Measurements from ENCODE around the gene C3orf62. TPM values are rescaled to one million over a fixed set of nuclear protein-coding genes. Genes with fewer than 3 reads are reported as not detected.
A peak's percentile ranks its signal among the peaks of the same experiment; 100 is the strongest.
"Not testable (repeated sequence)": the region's sequence is repeated elsewhere in the genome, so short reads cannot be mapped to it uniquely, and the experiment has no call there.

The C3orf62 gene
- total RNA-seq, 1 donor from 2014 or later: 2.1 TPM

DNA sequence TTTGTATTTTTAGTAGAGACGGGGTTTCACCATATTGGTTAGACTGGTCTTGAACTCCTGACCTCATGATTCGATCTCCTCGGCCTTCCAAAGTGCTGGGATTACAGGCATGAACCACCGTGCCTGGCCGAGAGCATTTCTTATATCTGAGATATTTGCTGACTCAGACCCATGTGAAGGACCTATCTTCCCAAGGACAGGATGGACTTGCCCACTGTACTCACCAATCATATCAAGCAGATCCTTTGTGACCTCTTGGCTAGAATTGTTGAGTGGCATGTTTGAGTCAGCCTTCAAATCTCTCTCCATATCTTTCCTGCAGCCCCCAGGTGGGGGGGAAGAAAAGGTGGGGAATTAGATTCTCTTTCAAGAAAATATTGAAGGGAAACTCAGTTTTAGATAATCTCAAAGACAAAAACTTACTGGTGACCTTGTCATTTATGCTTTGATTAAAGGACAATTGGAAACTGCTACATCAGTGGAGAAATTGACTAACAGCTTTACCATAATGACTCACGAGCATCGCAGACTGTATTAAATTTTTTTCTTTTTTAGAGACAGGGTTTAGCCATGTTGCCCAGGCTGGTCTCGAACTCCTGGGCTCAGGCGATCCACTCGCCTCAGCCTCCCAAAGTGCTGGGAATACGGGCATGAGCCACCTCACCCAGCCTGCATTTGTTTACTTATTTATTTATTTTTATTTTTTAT, 3.1 kb downstream of the C3orf62 start:
- intact Hi-C loops (cut with DNase I): no loop called here
- ATAC-seq: no peak
- no peak for DNase-seq (ENCODE audit: missing footprints)

DNA sequence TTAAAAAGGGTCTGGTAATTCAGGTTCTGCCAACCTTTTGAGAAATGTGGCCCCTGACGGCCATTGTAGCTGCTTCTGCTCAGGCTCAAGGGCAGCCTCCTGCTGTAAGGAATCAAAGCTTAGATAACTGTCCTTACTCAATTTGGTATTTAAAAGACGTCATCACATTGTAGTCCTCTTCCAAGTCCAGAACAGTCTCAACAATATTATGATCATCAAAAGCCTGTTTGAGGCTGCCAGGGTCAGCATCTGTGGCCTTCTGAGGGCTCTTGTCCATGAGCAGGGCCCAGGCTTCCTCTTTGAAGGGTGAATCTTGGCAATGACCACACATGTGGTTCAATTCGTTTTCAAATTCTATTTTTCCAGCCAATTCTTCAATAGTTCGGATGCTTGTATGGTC, 6.0 kb downstream of the C3orf62 start:
- ATAC-seq (no peak), DNase-seq (ENCODE audit: missing footprints) (no peak)
- intact Hi-C loops (cut with DNase I): no loop called here

DNA sequence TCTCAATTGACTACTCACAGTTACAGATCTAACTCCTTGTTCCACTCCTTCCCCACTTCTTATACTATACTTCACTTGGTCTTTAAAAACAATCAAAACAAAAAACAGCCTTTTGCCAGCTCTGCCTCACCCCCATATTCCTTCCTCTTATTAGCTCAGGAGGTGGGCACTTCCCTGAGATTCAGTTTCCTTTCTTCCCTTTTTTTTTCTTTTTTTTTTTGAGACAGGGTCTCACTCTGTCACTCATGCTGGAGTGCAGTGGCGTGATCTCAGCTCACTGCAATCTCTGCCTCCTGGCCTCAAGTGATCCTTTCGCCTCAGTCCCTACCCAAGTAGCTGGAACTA, 6.9 kb downstream of the C3orf62 start:
- intact Hi-C loops (cut with DNase I): no loop called here
- no peak for DNase-seq (ENCODE audit: missing footprints)
- ATAC-seq: no peak

DNA sequence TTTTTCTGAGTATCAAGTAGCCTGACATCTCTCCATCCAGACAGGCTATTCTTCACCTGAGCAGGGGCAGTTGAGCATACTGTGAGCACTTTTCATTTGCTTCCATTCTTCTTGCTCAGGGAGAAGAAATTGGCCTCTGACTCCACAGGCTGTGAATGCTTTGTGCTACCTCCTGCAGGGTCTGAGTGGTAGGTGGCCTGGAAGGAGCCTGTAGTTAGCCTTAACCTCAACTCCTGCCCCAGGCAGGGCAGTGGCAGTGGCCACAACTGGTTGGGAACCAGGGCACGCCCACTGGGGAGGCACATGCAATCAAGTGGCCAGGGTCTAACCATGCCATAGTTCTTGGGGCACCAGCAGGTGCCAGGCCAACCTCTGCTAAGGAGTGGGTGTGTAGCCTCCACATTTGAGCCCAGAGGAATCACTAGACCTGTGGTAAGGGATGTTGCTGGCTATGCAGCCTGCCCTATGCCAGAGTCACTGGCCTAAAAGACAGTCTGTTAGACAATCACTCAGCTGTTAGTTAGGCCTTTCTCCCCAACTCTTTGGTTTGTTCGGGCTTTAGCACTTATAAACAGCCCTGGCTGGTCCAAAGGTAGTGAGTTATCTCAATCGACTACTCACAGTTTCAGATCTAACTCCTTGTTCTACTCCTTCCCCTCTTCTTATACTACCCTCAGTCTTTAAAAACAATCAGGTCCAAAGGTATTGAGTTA, 7.4 kb downstream of the C3orf62 start:
- ATAC-seq (no peak), DNase-seq (ENCODE audit: missing footprints) (no peak)
- intact Hi-C loops (cut with DNase I): no loop called here

DNA sequence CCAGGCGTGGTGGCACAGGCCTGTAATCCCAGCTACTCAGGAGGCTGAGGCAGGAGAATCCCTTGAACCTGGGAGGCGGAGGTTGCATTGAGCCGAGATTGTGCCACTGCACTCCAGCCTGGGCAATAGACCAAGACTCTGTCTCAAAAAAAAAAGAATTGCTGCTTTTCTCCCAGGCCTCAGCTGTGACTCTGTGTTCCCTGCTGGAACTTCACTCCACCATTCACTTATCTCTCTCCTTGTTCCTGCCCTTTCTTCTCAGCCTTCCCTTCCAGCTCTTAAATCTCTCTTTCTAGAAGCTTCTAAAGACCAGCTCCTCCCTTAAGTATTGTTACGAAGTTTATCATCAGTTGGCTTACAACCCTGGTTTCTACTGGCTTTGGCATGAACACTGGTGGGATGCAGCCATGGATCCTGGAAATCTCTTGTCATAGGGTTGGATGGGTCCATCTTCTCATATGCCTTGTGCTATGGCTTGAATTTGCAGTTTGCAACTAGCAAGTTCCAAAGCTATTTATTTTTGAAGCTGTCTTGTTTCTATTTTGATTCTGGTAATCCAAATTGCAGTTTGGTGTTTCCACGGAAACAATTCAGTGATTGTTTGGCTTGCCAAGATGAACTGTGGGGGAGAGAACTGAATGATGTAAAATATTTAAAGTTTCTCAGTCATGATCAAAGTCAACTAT, 10.5 kb downstream of the C3orf62 start:
- ATAC-seq: peak; percentile 48
- intact Hi-C loops (cut with DNase I): no loop called here
- DNase-seq (ENCODE audit: missing footprints): no peak

DNA sequence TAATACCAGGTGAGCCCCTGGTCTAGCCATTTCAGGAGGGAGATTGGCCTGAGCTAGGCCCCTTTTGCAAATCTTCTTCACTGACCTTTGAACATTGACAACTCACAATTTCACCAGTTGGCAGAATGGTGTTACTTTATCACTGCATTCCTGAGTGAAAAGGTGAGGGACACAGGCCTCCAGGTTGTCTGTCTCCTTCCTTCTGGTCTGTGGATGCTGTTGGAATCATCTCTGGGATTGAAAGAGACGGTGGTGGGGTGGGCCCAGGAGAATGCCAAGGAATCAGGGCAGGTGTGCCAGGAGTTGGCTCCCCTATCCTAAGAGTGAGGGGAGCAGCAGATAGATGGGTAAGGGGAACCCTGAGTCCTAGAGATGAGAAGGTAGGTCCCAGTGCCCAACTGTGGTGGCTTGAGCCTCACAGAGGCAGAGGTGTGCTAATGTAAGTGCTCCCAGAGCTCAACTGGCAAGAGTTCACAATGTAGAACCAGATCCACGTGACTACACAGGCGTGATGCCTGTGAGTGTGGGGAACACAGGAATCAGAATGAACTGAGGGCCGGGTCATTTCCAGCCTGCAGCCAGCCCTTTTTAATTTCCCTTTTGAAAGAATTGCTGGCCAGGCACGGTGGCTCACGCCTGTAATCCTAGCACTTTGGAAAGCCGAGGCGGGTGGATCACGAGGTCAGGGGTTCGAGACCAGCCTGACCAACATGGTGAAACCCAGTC, 11.2 kb downstream of the C3orf62 start:
- ATAC-seq: peak; percentile 21
- intact Hi-C loops (cut with DNase I): no loop called here
- no peak for DNase-seq (ENCODE audit: missing footprints)

DNA sequence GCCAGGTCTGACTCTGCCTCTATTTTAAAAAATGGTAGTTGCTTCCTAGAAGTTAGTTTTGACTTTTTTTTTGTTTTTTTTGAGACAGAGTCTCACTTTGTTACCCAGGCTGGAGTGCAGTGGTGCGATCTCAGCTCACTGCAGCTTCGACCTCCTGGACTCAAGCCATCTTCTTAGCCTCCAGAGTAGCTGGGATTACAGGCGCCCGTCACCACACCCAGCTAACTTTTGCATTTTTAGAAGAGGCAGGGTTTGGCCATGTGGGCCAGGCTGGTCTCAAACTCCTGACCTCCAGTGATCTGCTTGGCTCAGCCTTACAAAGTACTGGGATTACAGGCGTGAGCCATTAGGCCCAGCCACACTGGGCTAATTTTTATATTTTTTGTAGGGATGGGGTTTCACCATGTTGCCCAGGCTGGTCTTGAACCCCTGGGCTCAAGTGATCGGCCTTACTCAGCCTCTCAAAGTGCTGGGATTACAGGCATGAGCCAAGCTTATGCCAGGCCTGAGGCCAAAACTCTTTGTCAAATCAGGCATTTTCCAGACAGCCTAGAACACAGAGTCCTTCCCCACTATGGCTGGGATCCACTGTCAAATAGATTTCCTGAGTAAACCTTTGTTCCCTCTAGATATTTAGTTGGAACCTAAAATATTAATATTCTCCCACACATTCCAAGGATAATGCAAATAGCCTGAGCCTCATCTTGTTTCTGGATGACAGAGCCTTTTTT, 13.7 kb downstream of the C3orf62 start:
- ATAC-seq (peak; percentile 63), DNase-seq (ENCODE audit: missing footprints) (no peak)
- intact Hi-C loops (cut with DNase I): no loop called here

DNA sequence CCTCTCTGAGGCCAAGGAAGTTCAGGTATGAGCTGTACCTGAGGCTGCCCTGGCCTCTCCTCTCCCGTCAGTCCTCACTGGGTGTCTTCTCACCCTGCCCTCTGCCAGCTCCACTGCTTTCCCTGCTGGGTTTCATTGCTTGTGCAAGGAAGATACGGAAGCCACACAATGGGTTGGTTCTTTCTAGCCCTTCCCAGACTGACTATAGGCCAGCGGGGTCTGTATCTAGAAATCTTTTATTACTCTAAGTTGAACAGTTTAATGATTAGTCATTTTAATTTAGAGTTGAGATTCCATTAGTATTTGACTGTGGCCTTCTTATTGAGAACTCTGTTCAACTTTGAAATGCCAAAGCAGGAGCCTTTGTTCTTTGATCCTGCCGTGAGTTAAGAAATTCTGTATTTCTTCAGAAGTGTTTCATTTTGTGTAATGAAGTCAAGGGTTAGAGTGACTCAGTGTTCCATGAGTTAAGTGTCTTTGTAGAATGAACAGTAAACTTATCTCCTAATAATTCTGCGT, 16.2 kb downstream of the C3orf62 start:
- intact Hi-C loops (cut with DNase I): no loop called here
- DNase-seq (ENCODE audit: missing footprints) (no peak), ATAC-seq (no peak)

DNA sequence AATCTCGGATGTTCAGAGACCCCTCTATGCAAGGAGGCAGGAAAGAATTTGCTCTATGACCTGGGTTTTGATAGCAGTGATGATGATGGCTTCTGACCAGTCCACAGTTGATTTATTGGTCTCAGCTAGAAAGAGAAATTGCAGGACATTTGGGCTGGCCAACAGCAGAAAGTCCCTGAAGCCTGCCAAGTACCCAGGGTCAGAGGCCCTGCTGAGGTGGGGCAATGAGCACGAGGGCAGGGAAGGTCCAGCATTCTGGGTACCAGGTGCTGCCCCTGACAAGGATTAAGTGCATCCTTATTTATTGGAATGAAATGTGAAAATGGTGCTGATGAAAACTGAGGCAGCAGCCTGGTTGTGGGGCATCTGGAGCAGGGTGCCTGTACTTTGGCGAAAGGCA, 19.8 kb downstream of the C3orf62 start:
- ATAC-seq (no peak), DNase-seq (ENCODE audit: missing footprints) (no peak)
- intact Hi-C loops (cut with DNase I): no loop called here

DNA sequence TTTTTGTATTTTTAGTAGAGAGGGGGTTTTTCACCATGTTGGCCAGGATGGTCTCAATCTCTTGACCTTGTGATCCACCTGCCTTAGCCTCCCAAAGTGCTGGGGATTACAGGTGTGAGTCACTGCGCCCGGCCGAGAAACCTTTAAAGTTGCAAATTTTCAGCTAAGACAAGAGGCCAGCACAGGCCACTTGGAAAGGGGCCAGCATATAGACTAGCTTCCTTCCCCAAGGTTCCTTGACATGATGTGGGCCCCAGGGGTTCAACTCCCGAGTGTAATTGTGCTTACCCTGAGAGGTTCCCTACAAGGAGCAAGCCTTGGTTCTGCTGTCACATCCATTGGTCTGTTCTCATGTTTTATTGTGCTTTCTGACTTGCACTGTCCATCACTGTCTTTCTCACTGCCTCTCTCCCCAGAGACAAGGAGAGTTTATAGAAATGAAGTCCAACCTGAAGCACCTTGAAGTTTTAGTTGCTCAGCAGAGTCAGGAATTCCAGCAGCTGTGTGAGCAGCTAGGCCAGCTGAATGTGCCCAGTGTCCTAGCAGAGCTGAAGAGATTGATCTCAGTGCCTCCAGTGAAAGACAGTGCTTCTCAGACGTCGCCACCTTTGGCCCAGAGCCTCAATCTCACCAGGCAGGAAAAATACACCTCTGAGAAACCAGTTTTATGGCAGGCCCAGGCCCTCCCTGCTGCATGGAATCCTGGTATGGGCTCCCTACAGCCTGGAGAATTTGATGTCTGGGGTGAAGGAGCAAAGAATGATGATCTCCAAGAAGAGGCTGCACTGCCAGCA, 21.1 kb downstream of the C3orf62 start:
- DNase-seq (ENCODE audit: missing footprints): no peak
- intact Hi-C loops (cut with DNase I): no loop called here
- no peak for ATAC-seq

DNA sequence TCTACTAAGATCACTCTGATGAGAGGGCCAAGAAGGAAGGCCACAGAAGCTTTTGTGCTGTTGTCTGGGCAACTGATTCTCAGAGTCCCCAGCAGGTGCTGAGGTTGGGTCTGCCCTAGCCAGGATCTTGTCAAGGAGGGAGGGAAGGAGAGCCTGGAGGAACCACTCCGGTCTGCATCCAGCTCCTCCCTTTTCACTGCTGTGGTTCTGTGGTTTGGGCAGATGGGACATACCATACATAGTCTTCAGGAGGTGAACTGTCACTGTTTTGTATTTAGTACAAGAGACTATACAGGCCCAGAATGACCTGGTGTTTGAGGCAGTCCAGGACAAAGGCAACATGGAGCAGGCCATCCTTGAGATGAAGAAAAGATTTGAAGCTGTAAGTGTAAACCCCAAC, 21.9 kb downstream of the C3orf62 start:
- ATAC-seq (no peak), DNase-seq (ENCODE audit: missing footprints) (no peak)
- intact Hi-C loops (cut with DNase I): no loop called here

DNA sequence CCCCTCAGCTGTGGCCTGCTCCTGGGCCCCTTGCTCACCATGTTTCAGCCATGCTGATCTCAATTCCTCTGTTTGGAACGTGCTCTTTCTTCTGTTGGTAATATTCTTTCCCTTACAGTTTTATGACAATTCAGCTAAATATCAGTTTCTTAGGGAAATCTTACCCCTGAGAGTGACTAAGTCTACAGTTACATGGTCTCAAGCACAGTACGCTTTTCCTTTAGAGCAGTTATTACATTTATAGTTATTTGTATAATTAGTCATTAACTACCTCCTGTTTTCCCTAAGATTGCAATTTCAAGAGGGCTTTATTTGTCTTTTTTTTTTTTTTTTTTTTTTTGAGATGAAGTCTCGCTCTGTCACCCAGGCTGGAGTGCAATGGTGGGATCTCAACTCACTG, 23.5 kb downstream of the C3orf62 start:
- ATAC-seq (no peak), DNase-seq (ENCODE audit: missing footprints) (no peak)
- intact Hi-C loops (cut with DNase I): no loop called here

DNA sequence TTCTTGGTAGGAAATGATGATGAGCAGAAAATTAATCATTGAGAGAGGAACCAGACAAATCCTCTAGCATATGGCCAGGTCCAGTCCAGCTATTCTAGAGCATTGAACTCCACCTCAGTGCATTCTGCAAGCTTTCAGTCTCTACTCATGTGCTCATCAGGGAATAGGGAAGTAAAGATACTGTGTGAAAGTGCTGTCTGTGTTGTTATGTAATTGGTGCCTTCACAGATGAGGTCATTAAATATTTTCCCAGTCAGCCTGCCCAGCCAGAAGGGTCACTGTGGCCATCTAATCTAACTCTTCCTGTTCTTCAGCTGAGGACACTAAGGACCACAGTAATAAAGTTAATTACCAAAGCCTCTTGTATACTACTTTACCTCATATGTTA, 28.2 kb downstream of the C3orf62 start:
- intact Hi-C loops (cut with DNase I): no loop called here
- ATAC-seq: peak; percentile 97
- no peak for DNase-seq (ENCODE audit: missing footprints)

DNA sequence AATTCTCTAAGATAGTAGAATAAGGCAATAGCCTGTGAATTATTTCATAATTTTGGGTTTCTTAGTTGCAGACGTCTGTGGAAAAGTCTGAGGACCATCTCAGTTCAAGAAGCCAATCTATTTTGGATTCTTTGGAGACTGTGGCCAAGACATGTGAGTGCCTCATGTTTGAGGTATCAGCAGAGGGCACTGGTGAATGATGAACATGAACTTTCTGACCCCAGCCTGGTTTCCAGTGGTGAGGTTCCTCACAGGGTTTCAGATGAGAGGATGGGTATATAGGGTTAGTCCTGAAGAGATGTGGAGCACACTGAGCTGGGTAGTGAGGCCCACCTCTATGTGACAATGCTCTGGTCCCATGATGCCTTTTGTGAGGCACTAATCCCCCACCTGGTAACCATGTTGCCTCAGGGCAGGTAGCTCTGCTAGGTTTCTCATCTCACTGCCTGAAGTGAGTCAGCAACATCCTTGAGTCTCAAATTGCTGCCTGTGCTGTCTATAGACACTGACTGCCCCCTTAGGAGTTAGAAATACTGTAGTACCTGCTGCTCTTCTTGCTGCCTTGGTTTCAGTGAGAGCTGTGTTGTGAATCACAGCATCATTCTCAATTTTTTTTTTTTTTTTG, 32.3 kb downstream of the C3orf62 start:
- intact Hi-C loops (cut with DNase I): no loop called here
- ATAC-seq: no peak
- no peak for DNase-seq (ENCODE audit: missing footprints)

DNA sequence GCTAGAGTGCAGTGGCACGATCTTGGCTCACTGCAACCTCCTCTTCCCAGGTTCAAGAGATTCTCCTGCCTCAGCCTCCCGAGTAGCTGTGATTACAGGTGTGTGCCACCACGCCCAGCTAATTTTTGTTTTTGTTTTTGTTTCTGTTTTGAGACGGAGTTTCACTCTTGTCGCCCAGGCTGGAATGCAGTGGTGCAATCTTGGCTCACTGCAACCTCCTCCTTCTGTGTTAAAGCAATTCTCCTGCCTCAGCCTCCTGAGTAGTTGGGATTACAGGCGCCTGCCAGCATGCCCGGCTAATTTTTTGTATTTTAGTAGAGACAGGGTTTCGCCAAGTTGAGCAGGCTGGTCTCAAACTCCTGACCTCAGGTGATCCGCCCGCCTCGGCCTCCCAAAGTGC, 36.9 kb downstream of the C3orf62 start:
- DNase-seq (ENCODE audit: missing footprints); ATAC-seq; intact Hi-C loops (cut with DNase I): not testable (repeated sequence)

DNA sequence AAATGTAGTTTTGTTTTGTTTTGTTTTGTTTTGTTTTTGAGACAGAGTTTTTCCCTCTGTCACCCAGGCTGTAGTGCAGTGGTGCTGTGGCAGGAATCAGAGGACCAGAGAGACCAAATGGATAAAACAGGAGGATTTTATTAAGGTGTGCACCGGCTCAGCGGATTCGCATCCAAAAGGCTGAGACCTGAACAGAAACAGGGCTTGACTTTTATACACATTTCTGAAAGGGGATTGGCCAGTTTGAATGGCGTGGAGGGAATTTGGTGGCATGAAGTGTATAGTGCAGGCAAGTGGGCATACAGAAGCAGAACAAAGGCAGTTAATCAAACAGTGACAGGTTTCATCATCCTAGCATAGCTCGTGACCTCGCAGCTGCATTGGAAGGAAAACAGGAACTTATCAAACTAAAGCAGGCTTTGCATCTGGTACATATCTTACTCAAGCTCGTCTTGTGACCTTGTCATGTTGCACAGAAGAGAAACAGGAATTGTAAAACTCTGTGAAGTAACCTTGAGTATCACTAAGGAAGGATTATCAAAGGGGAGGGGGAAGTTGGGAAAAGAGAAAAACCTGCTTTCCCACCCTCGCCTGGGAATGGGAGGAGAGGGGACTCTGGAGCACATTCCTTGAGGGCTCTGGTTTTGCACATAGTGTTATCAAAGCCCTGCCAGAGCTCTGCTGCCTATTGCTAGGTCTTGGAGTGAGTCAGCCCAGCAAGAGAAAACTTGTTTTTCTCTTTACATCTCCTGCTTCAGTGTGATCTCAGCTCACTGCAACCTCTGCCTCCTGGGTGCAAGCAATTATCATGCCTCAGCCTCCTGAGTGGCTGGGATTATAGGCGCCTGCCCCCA, 38.5 kb downstream of the C3orf62 start:
- ATAC-seq (peak; percentile 87), DNase-seq (ENCODE audit: missing footprints) (no peak)
- intact Hi-C loops (cut with DNase I): no loop called here

DNA sequence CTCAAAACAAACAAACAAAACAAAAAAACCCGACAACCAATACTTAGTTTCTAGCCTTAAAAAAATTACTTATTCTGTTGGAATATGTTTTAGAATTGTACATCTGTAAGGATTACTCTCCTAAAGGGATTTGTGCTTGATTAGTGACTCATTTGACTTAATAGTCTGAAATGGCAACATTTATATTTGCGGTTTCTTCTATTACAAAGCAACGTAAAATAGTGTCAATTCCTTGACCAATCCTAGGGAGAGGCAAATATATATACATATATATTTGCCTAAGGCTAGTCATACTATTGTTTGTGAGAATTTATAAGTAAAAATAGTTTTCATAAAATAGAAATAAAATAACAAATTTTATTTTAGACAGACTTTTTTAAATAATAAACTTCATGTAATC, 39.7 kb downstream of the C3orf62 start:
- DNase-seq (ENCODE audit: missing footprints) (no peak), ATAC-seq (no peak)
- intact Hi-C loops (cut with DNase I): no loop called here

Measured in Right ventricle myocardium inferior (tissue), 1 donor.